ENCODE data around the gene TRIB2. TPM values are rescaled to one million over a fixed set of nuclear protein-coding genes. Genes with fewer than 3 reads are reported as not detected.

Gene TRIB2
- total RNA-seq, 1 donor from 2014 or later, result 19.3 TPM

- POLR2A ChIA-PET, result no interaction called here
- H3K27me3 Mint-ChIP-seq, result peaks cover 34% of the 10 kb centered on the region
- ATAC-seq (ENCODE audit: low read depth) (no peak), DNase-seq (no peak)
- TF ChIP-seq, protein P1, sequence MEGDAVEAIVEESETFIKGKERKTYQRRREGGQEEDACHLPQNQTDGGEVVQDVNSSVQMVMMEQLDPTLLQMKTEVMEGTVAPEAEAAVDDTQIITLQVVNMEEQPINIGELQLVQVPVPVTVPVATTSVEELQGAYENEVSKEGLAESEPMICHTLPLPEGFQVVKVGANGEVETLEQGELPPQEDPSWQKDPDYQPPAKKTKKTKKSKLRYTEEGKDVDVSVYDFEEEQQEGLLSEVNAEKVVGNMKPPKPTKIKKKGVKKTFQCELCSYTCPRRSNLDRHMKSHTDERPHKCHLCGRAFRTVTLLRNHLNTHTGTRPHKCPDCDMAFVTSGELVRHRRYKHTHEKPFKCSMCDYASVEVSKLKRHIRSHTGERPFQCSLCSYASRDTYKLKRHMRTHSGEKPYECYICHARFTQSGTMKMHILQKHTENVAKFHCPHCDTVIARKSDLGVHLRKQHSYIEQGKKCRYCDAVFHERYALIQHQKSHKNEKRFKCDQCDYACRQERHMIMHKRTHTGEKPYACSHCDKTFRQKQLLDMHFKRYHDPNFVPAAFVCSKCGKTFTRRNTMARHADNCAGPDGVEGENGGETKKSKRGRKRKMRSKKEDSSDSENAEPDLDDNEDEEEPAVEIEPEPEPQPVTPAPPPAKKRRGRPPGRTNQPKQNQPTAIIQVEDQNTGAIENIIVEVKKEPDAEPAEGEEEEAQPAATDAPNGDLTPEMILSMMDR (IDR thresholded peaks at IDR 0.05), result no peak
- intact Hi-C loops (cut with micrococcal nuclease), result no loop called here
- H3K9me3 Mint-ChIP-seq, result peaks cover 4% of the 10 kb centered on the region
- H3K4me3 Mint-ChIP-seq, result no peak overlapping the region
- CTCF ChIA-PET, result no interaction called here
- H3K36me3 Mint-ChIP-seq (ENCODE audit: low read depth), result no peaks in the 10 kb centered on the region
- no peak overlapping the region for H3K27ac Mint-ChIP-seq
- no peaks in the 10 kb centered on the region for H3K4me1 Mint-ChIP-seq
Observed at GRCh38 chr2:12762976-12763375, 46.2 kb downstream of the TRIB2 start.

GRCh38 chr2:12763486-12763885, 46.8 kb downstream of the TRIB2 start:
- H3K27me3 Mint-ChIP-seq, result peaks cover 39% of the 10 kb centered on the region
- CTCF ChIA-PET, result no interaction called here
- intact Hi-C loops (cut with micrococcal nuclease), result no loop called here

GRCh38 chr2:12764075-12764730, 47.5 kb downstream of the TRIB2 start:
- H3K4me3 Mint-ChIP-seq, result no peak overlapping the region
- TF ChIP-seq, protein P1 (IDR thresholded peaks at IDR 0.05), result no peak
- no peaks in the 10 kb centered on the region for H3K36me3 Mint-ChIP-seq (ENCODE audit: low read depth)
- no peak overlapping the region for H3K27ac Mint-ChIP-seq
- ChIA-PET CTCF (no interaction called here), POLR2A (no interaction called here)
- DNase-seq (no peak), ATAC-seq (ENCODE audit: low read depth) (no peak)
- intact Hi-C loops (cut with micrococcal nuclease), result no loop called here
- H3K9me3 Mint-ChIP-seq, result peaks cover 4% of the 10 kb centered on the region
- no peaks in the 10 kb centered on the region for H3K4me1 Mint-ChIP-seq
- peaks cover 41% of the 10 kb centered on the region for H3K27me3 Mint-ChIP-seq

More at GRCh38 chr2:12763486-12763885, 46.8 kb downstream of the TRIB2 start:
- peaks cover 4% of the 10 kb centered on the region for H3K9me3 Mint-ChIP-seq
- TF ChIP-seq, protein P1 (IDR thresholded peaks at IDR 0.05), result no peak
- no peak overlapping the region for H3K27ac Mint-ChIP-seq
- ATAC-seq (ENCODE audit: low read depth) (no peak), DNase-seq (no peak)
- H3K4me1 Mint-ChIP-seq, result no peaks in the 10 kb centered on the region
- POLR2A ChIA-PET, result no interaction called here
- no peaks in the 10 kb centered on the region for H3K36me3 Mint-ChIP-seq (ENCODE audit: low read depth)
- H3K4me3 Mint-ChIP-seq, result no peak overlapping the region

DNA sequence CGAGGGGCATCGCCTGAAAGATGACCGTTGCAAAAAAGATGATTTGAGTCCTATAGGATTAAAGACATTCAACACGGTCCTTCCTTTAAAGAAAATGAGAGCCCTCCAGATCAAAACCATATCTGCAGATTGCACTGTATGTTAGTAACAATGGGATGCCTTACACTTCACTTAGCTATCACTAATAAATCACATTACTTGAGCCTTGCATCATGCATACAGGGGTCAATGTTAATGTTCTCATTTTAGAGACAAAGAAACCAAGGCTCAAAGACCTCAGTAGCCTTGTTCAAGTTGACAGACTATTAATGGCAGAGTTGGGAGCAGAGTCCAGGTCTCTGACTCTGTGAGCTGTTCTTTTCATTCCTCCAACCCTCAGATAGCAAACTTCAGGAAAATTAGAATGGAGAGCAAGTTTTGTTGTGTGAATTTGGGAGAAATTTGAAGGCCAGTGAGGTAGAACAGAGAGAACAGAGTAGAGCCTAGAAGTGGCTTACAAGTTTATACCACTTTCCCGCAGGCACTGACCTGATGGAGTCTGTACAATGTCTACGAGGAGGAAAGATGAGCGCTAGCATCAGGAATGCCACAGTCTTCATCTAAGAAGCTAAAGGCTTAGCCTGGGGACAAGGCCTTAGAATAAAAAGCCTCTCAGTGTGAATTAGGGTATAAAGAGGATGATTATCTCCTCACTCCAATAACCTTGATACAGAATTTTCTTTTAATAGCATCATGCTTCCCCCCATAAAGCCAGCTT, 48.3 kb downstream of the TRIB2 start:
- no peak for DNase-seq
- peaks cover 4% of the 10 kb centered on the region for H3K9me3 Mint-ChIP-seq
- H3K4me1 Mint-ChIP-seq, result no peaks in the 10 kb centered on the region
- no peak for ATAC-seq (ENCODE audit: low read depth)
- H3K27ac Mint-ChIP-seq, result no peak overlapping the region
- H3K36me3 Mint-ChIP-seq (ENCODE audit: low read depth), result no peaks in the 10 kb centered on the region
- H3K4me3 Mint-ChIP-seq, result no peak overlapping the region
- CTCF ChIA-PET, result no interaction called here
- H3K27me3 Mint-ChIP-seq, result peaks cover 42% of the 10 kb centered on the region
- intact Hi-C loops (cut with micrococcal nuclease), result no loop called here
- POLR2A ChIA-PET, result no interaction called here
- TF ChIP-seq, protein P1 (IDR thresholded peaks at IDR 0.05), result no peak

GRCh38 chr2:12766421-12766879, 49.7 kb downstream of the TRIB2 start:
- intact Hi-C loops (cut with micrococcal nuclease), result no loop called here
- H3K27me3 Mint-ChIP-seq, result peaks cover 46% of the 10 kb centered on the region
- TF ChIP-seq, protein P1 (IDR thresholded peaks at IDR 0.05), result no peak
- no peak overlapping the region for H3K27ac Mint-ChIP-seq
- H3K4me3 Mint-ChIP-seq, result no peak overlapping the region
- ChIA-PET CTCF (no interaction called here), POLR2A (no interaction called here)
- H3K4me1 Mint-ChIP-seq, result no peaks in the 10 kb centered on the region
- no peak for ATAC-seq (ENCODE audit: low read depth)
- H3K36me3 Mint-ChIP-seq (ENCODE audit: low read depth), result no peaks in the 10 kb centered on the region
- no peak for DNase-seq
- peaks cover 4% of the 10 kb centered on the region for H3K9me3 Mint-ChIP-seq
